ENCODE data around the gene RASA4B.

GRCh38 chr7:102445674-102446071 lies 71.9 kb downstream of the RASA4B start:
- TF ChIP-seq POLR2A (IDR thresholded peaks at IDR 0.05) (no peak), CTCF (IDR thresholded peaks at IDR 0.05) (no peak)
